HepG2 (cell line): ENCODE measurements around the gene KIF1C. TPM values are rescaled to one million over a fixed set of nuclear protein-coding genes. Genes with fewer than 3 reads are reported as not detected.
A peak's percentile ranks its signal among the peaks of the same experiment; 100 is the strongest.

Source experiments
- IKZF4 ChIP-seq: sonication (generic); formaldehyde crosslinking; IDR thresholded peaks from 2 replicates; pipeline ENCODE4 v1.5.1; 2020; ENCODE audit warnings: borderline replicate concordance, mild to moderate bottlenecking, low read depth, missing genetic modification reagents; ENCODE audit errors: not compliant biosample characterization
- NCOR1 ChIP-seq: fragments of 200-600 bp; sonication (generic); IDR thresholded peaks from 2 replicates; pipeline ENCODE4 v1.7.0; 2017; ENCODE audit warnings: antibody characterized with exemption, low read length, borderline replicate concordance
- NFKB2 ChIP-seq: sonication (generic); formaldehyde crosslinking; IDR thresholded peaks from 2 replicates; pipeline ENCODE4 v1.4.0; 2020; ENCODE audit warnings: missing genetic modification reagents, borderline replicate concordance
- TBX3 ChIP-seq: fragments of 450-650 bp; IDR thresholded peaks from 2 replicates; pipeline ENCODE4 v1.6.1; 2017; ENCODE audit warnings: antibody characterized with exemption, mild to moderate bottlenecking, inconsistent platforms, borderline replicate concordance
- ZBTB1 ChIP-seq: sonication (generic); formaldehyde crosslinking; IDR thresholded peaks from 2 replicates; pipeline ENCODE4 v1.4.0; 2020; ENCODE audit warnings: missing genetic modification reagents, borderline replicate concordance
- ZFP82 ChIP-seq: sonication (generic); formaldehyde crosslinking; IDR thresholded peaks from 2 replicates; pipeline ENCODE4 v1.5.1; 2020; ENCODE audit warnings: mild to moderate bottlenecking, missing genetic modification reagents, borderline replicate concordance
- ZNF318 ChIP-seq: sonication (generic); formaldehyde crosslinking; IDR thresholded peaks from 2 replicates; pipeline ENCODE4 v1.4.0; 2020; ENCODE audit warnings: mild to moderate bottlenecking, missing genetic modification reagents
- ZNF414 ChIP-seq: sonication (generic); formaldehyde crosslinking; IDR thresholded peaks from 2 replicates; pipeline ENCODE4 v1.5.0; 2020; ENCODE audit warnings: missing genetic modification reagents
- ZNF513 ChIP-seq: sonication (generic); formaldehyde crosslinking; conservative IDR thresholded peaks from 2 replicates; pipeline ENCODE4 v1.5.0; 2020; ENCODE audit warnings: missing genetic modification reagents
- ZNF646 ChIP-seq: sonication (generic); formaldehyde crosslinking; IDR thresholded peaks from 2 replicates; pipeline ENCODE4 v1.9.0; 2021; ENCODE audit warnings: mild to moderate bottlenecking, missing genetic modification reagents
- ZNF777 ChIP-seq: sonication (generic); formaldehyde crosslinking; IDR thresholded peaks from 2 replicates; pipeline ENCODE4 v1.4.0; 2020; ENCODE audit warnings: missing genetic modification reagents
- polyA plus RNA-seq, 8 experiments: library from polyadenylated mRNA; depleted of rRNA in 3 of 8; stranded (reverse) in 7 of 8; unstranded in 1 of 8; fragments of >200 nt; fragmentation: Illumina TruSeq in 4 of 8; extraction: Trizol in 4 of 8; gene quantifications; 2 replicates each; pipeline versions ENCODE4 v1.2.1 to v1.2.3, GENCODE V29; 2011 to 2016; ENCODE audit warnings: low read depth in 4 of 8, missing spikeins in 1 of 8, mixed read lengths in 1 of 8; ENCODE audit not compliant: insufficient read depth in 1 of 8
- total RNA-seq, 5 experiments: library from RNA; depleted of rRNA; stranded (reverse); fragments of >200 nt; fragmentation: Illumina TruSeq; extraction: Trizol; gene quantifications; 2 replicates each; pipeline ENCODE4 v1.2.3, GENCODE V29; 2016; ENCODE audit warnings: low read depth in 1 of 5

KIF1C gene
- total and polyA plus RNA-seq, 2 of the 13 experiments (the other 11 are each of a cell fraction or from before 2014, with no cell fraction given): 70.0 to 104 TPM

DNA sequence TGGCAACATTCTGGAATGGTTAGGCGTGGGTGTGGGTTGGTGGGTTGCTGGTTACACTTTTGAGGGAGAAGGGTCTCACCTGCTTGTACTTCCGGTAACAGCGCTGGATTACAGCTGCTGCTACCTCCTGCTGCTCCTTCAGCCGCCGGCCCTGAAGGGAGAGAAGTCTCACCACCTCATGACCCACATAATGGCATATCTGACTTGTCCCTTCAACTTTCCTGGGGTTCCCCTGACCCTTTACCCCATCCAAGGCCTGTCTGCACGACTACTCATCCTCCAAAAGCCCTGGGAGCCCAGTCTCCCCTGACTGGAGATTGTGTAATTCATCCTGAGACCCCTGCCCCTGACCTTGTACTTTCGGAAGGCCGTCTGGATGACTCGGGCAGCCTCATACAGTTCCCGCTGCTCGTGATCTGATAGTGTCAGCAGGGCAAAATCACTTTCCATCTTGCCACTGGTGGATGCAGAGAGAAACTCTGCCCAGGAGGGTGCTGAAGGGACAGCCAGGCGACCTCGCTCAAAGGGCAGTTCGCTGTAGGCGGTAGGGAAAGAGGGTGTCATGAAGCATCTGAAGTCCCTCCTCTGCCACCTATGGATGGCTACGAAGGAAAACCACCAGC, 28.1 kb upstream of the KIF1C start (continued):
- 0 out of 2 replicates have a peak, but pooled peaks have one; percentile 18 for TF ChIP-seq ZNF646 (CRISPR knock-in tag)
- no peak for TF ChIP-seq ZNF414 (CRISPR knock-in tag)
- peak; percentile 40; the same call in 1 of the 2 replicates for TF ChIP-seq ZNF777 (CRISPR knock-in tag)
- TF ChIP-seq ZBTB1 (CRISPR knock-in tag): no peak
- TF ChIP-seq TBX3: no peak
- TF ChIP-seq IKZF4 (CRISPR knock-in tag): no peak
- TF ChIP-seq NFKB2: peak; percentile 49; the same call in 1 of the 2 replicates
- TF ChIP-seq NCOR1: no peak
- TF ChIP-seq ZNF318: no peak
- no peak for TF ChIP-seq ZFP82 (CRISPR knock-in tag)
- TF ChIP-seq ZNF513 (CRISPR knock-in tag): no peak
